ENCODE results near the gene TFCP2L1. TPM values are rescaled to one million over a fixed set of nuclear protein-coding genes. Genes with fewer than 3 reads are reported as not detected.

Gene TFCP2L1
- total and polyA plus RNA-seq, 4 donors = 0.06 to 1.5 (median 0.36) TPM

GRCh38 chr2:121207494-121207893 lies 77.5 kb downstream of the TFCP2L1 start:
- Histone ChIP-seq H3K9me3 (ENCODE audit: control insufficient read depth in 4 of 4, low read length in 3 of 4) (no peaks in the 10 kb centered on the region), H3K27me3 (ENCODE audit: control insufficient read depth in 4 of 4, insufficient read depth in 4 of 4, low read length in 3 of 4) (peaks cover 0 to 6% (median 2%) of the 10 kb centered on the region in 4 donors), H3K27ac (ENCODE audit: low read depth in 1 of 2, low read length in 2 of 2) (no peak overlapping the region), H3K4me1 (ENCODE audit: control insufficient read depth in 4 of 4, insufficient read depth in 4 of 4, low read length in 3 of 4) (peaks cover 6 to 16% (median 13%) of the 10 kb centered on the region in 4 donors), H3K4me3 (ENCODE audit: low read depth in 1 of 3, low read length in 3 of 3) (no peak overlapping the region), H3K36me3 (ENCODE audit: control insufficient read depth in 4 of 4, insufficient read depth in 3 of 4, low read depth in 1 of 4, low read length in 3 of 4) (no peaks in the 10 kb centered on the region), H3K9ac (ENCODE audit: low read depth in 1 of 2, low read length in 2 of 2) (no peak overlapping the region)
- WGBS = 93% methylated on average over 5 of the region's 5 CpGs
- TF ChIP-seq SP1 (IDR thresholded peaks at IDR 0.05) (no peak), NR2F2 (IDR thresholded peaks at IDR 0.05) (no peak), JUND (IDR thresholded peaks at IDR 0.05) (no peak), ATF3 (IDR thresholded peaks at IDR 0.05) (no peak), TAF1 (conservative IDR thresholded peaks at IDR 0.05) (no peak), MAX (IDR thresholded peaks at IDR 0.05) (no peak), HNF4G (IDR thresholded peaks at IDR 0.05) (no peak), RAD21 (IDR thresholded peaks at IDR 0.05) (no peak), GABPA (IDR thresholded peaks at IDR 0.05 in 1 of 2, conservative IDR thresholded peaks at IDR 0.05 in 1 of 2) (no peak), ZBTB33 (IDR thresholded peaks at IDR 0.05) (no peak), RXRA (IDR thresholded peaks at IDR 0.05) (no peak), FOXA2 (IDR thresholded peaks at IDR 0.05) (no peak)
- DNase-seq (ENCODE audit: low spot score) = no peak

- H3K9ac ChIP-seq (ENCODE audit: low read depth in 1 of 2, low read length in 2 of 2) = no peak overlapping the region
- H3K4me3 ChIP-seq (ENCODE audit: low read depth in 1 of 3, low read length in 3 of 3) = no peak overlapping the region
- no peak for DNase-seq (ENCODE audit: low spot score)
- H3K4me1 ChIP-seq (ENCODE audit: control insufficient read depth in 4 of 4, insufficient read depth in 4 of 4, low read length in 3 of 4) = peaks cover 0 to under 1% (median 0%) of the 10 kb centered on the region in 4 donors
- peaks cover 0 to 8% (median 2%) of the 10 kb centered on the region in 4 donors for H3K27me3 ChIP-seq (ENCODE audit: control insufficient read depth in 4 of 4, insufficient read depth in 4 of 4, low read length in 3 of 4)
- no peaks in the 10 kb centered on the region for H3K36me3 ChIP-seq (ENCODE audit: control insufficient read depth in 4 of 4, insufficient read depth in 3 of 4, low read depth in 1 of 4, low read length in 3 of 4)
- H3K27ac ChIP-seq (ENCODE audit: low read depth in 1 of 2, low read length in 2 of 2) = no peak overlapping the region
- TF ChIP-seq HNF4G (IDR thresholded peaks at IDR 0.05) (no peak), GABPA (IDR thresholded peaks at IDR 0.05 in 1 of 2, conservative IDR thresholded peaks at IDR 0.05 in 1 of 2) (no peak), FOXA2 (IDR thresholded peaks at IDR 0.05) (no peak), HNF4A (conservative IDR thresholded peaks at IDR 0.05) (no peak), SP1 (IDR thresholded peaks at IDR 0.05) (no peak), TAF1 (conservative IDR thresholded peaks at IDR 0.05) (no peak), EGR1 (IDR thresholded peaks at IDR 0.05; ENCODE audit: low read depth in 2 of 2) (no peak), MAX (IDR thresholded peaks at IDR 0.05) (no peak), JUND (IDR thresholded peaks at IDR 0.05) (no peak), RAD21 (IDR thresholded peaks at IDR 0.05) (no peak), CTCF (IDR thresholded peaks at IDR 0.05; ENCODE audit: low read depth, low read length, missing input control) (no peak), YY1 (IDR thresholded peaks at IDR 0.05) (no peak), REST (IDR thresholded peaks at IDR 0.05) (no peak), NR2F2 (IDR thresholded peaks at IDR 0.05) (no peak), ATF3 (IDR thresholded peaks at IDR 0.05) (no peak), ZBTB33 (IDR thresholded peaks at IDR 0.05) (no peak), FOXA1 (IDR thresholded peaks at IDR 0.05) (no peak), RXRA (IDR thresholded peaks at IDR 0.05) (no peak)
- 77% methylated on average over 10 of the region's 10 CpGs for WGBS
- no peaks in the 10 kb centered on the region for H3K9me3 ChIP-seq (ENCODE audit: control insufficient read depth in 4 of 4, low read length in 3 of 4)
These were observed 79.6 kb downstream of the TFCP2L1 start for GRCh38 chr2:121205321-121205942.

Measured in liver (tissue), 9 donors.